KOPT-K1 (cell line): ENCODE results near the gene ACOX1.

Source experiments
- H3K27ac ChIP-seq: fragments of 200-600 bp; sonication (generic); 2 replicates; pipeline ENCODE4 v1.5.1; 2016; ENCODE audit warnings: antibody characterized with exemption, mild to moderate bottlenecking, low read depth, low read length; ENCODE audit not compliant: poor library complexity, severe bottlenecking
- H3K36me3 ChIP-seq: fragments of 200-600 bp; sonication (generic); 2 replicates; pipeline ENCODE4 v1.5.1; 2017; ENCODE audit warnings: antibody characterized with exemption, mild to moderate bottlenecking, low read length, moderate library complexity; ENCODE audit not compliant: insufficient read depth
- H3K9me3 ChIP-seq: fragments of 200-600 bp; sonication (generic); 2 replicates; pipeline ENCODE4 v1.5.1; 2017; ENCODE audit warnings: antibody characterized with exemption, low read length, mild to moderate bottlenecking; ENCODE audit not compliant: insufficient read depth, poor library complexity, severe bottlenecking

ACOX1 gene

GRCh38 chr17:76000755-76001521 lies 22.0 kb upstream of the ACOX1 start, which contains the start of gene CDK3:
TSS of gene CDK3 (plus strand) at chr17:76000855. CDS start at chr17:76001426, 571 bp downstream.
- Histone ChIP-seq H3K9me3 (no peaks in the 10 kb centered on the region), H3K27ac (peak within 1 kb of the TSS; percentile 39), H3K36me3 (peaks cover 44% of the 10 kb centered on the region; the same call in 1 of the 2 replicates)

- Histone ChIP-seq H3K36me3 (peaks cover 47% of the 10 kb centered on the region; the same call in 1 of the 2 replicates), H3K9me3 (no peaks in the 10 kb centered on the region), H3K27ac (peak overlapping the region; percentile 39)
Measured at GRCh38 chr17:76000016-76000754, 21.2 kb upstream of the ACOX1 start.

GRCh38 chr17:75998327-75998795 lies 19.4 kb upstream of the ACOX1 start:
- Histone ChIP-seq H3K9me3 (no peaks in the 10 kb centered on the region), H3K36me3 (peaks cover 42% of the 10 kb centered on the region; the same call in 1 of the 2 replicates), H3K27ac (no peak overlapping the region)

GRCh38 chr17:75996665-75997590 lies 18.0 kb upstream of the ACOX1 start:
- Histone ChIP-seq H3K27ac (peak overlapping the region; percentile 50), H3K9me3 (no peaks in the 10 kb centered on the region), H3K36me3 (peaks cover 41% of the 10 kb centered on the region)

GRCh38 chr17:75995385-75995925 lies 16.5 kb upstream of the ACOX1 start:
- Histone ChIP-seq H3K27ac (no peak overlapping the region), H3K36me3 (peaks cover 45% of the 10 kb centered on the region), H3K9me3 (no peaks in the 10 kb centered on the region)

GRCh38 chr17:75994802-75995370 lies 15.9 kb upstream of the ACOX1 start:
- Histone ChIP-seq H3K27ac (no peak overlapping the region), H3K36me3 (peaks cover 40% of the 10 kb centered on the region), H3K9me3 (no peaks in the 10 kb centered on the region)

- no peaks in the 10 kb centered on the region for H3K9me3 ChIP-seq
- peaks cover 48% of the 10 kb centered on the region for H3K36me3 ChIP-seq
- H3K27ac ChIP-seq: no peak overlapping the region
Measured at GRCh38 chr17:75991396-75991795, 12.4 kb upstream of the ACOX1 start.

- peaks cover 18% of the 10 kb centered on the region; the same call in 1 of the 2 replicates for H3K36me3 ChIP-seq
- H3K27ac ChIP-seq: no peak overlapping the region
- no peaks in the 10 kb centered on the region for H3K9me3 ChIP-seq
Measured at GRCh38 chr17:75987041-75987440, 8.1 kb upstream of the ACOX1 start.

- Histone ChIP-seq H3K36me3 (peaks cover 8% of the 10 kb centered on the region; the same call in 1 of the 2 replicates), H3K27ac (no peak overlapping the region), H3K9me3 (no peaks in the 10 kb centered on the region)
Measured at GRCh38 chr17:75985986-75986385, 7.0 kb upstream of the ACOX1 start.

GRCh38 chr17:75983501-75984181 lies 4.7 kb upstream of the ACOX1 start:
- peaks cover 8% of the 10 kb centered on the region; the same call in 1 of the 2 replicates for H3K36me3 ChIP-seq
- H3K9me3 ChIP-seq: no peaks in the 10 kb centered on the region
- H3K27ac ChIP-seq: no peak overlapping the region

- no peaks in the 10 kb centered on the region; the same call in 1 of the 2 replicates for H3K36me3 ChIP-seq
- peak overlapping the region; percentile 93 for H3K27ac ChIP-seq
- H3K9me3 ChIP-seq: no peaks in the 10 kb centered on the region
Measured at GRCh38 chr17:75981019-75981615, 2.2 kb upstream of the ACOX1 start.

- Histone ChIP-seq H3K27ac (peak overlapping the region; percentile 93), H3K9me3 (no peaks in the 10 kb centered on the region), H3K36me3 (peaks cover 3% of the 10 kb centered on the region)
Measured at GRCh38 chr17:75980188-75981018, 1.4 kb upstream of the ACOX1 start.
